HepG2 (cell line): ENCODE results near the gene MYO16. TPM values are rescaled to one million over a fixed set of nuclear protein-coding genes. Genes with fewer than 3 reads are reported as not detected.

Source experiments
- ATAC-seq: fragments of 200-7000 bp; cut with Tn5 transposase; 3 replicates; pipeline ENCODE4 v1.9.1; 2020; ENCODE audit warnings: mild to moderate bottlenecking, moderate library complexity
- BruUV-seq: library from RNA; stranded (reverse); fragments of 400-500 nt; replicated peaks from 2 replicates; lab custom pipeline; 2021; lab: Mats Ljungman, UMichigan
- CTCF ChIA-PET: fragments of 300-600 bp; formaldehyde crosslinking; extraction: SDS; loops from one replicate; lab custom pipeline; 2021; ENCODE audit warnings: low total read pairs, inconsistent platforms, low intra/inter-chr PET ratio; lab: Yijun Ruan, JAX
- POLR2A ChIA-PET: fragments of 350-600 bp; sonication (Branson Sonifier 250); formaldehyde crosslinking; loops from one replicate; lab custom pipeline; 2020; ENCODE audit warnings: antibody characterized with exemption, inconsistent platforms; lab: Yijun Ruan, JAX
- DNase-seq: peaks from one replicate; pipeline ENCODE4 v3.0.0-alpha.2; 2015; ENCODE audit warnings: low spot score
- FAIRE-seq: peaks from 3 replicates; lab custom pipeline; 2011; peaks lifted over from hg19 to GRCh38; lab: Jason Lieb, UNC
- H2AFZ ChIP-seq: one replicate; pipeline ENCODE4 v1.6.1; 2011; ENCODE audit warnings: low read length, inconsistent platforms
- H3K27ac ChIP-seq: fragments of 300-600 bp; 3 replicates; pipeline ENCODE4 v1.8.0; 2011; ENCODE audit warnings: mixed run types, mild to moderate bottlenecking, mixed read lengths, low read length, inconsistent platforms; ENCODE audit not compliant: insufficient read depth; ENCODE audit errors: extremely low read length
- H3K27me3 ChIP-seq, 2 experiments: fragments of 200-600 bp in 1 of 2; 2 replicates in 1 of 2; 3 replicates in 1 of 2; pipeline versions ENCODE4 v1.6.0 to v1.8.0; 2011; ENCODE audit warnings: low read length in 2 of 2, mild to moderate bottlenecking in 2 of 2, moderate library complexity in 2 of 2, inconsistent platforms in 1 of 2; ENCODE audit not compliant: insufficient read depth in 2 of 2, control insufficient read depth in 1 of 2
- H3K36me3 ChIP-seq, 2 experiments: fragments of 200-600 bp in 1 of 2; replicated peaks in 1 of 2; 2 replicates in 1 of 2; 3 replicates in 1 of 2; pipeline versions ENCODE4 v1.5.1 to v1.8.0; 2011; ENCODE audit warnings: low read length in 2 of 2, inconsistent platforms in 1 of 2; ENCODE audit not compliant: insufficient read depth in 2 of 2, control insufficient read depth in 1 of 2
- H3K4me1 ChIP-seq: 2 replicates; pipeline ENCODE4 v1.5.1; 2012; ENCODE audit warnings: low read length, inconsistent platforms; ENCODE audit not compliant: insufficient read depth
- H3K4me2 ChIP-seq: 2 replicates; pipeline ENCODE4 v1.6.0; 2011; ENCODE audit warnings: low read depth, low read length, inconsistent platforms
- H3K4me3 ChIP-seq, 3 experiments: fragments of 200-600 bp in 1 of 3; sonication (generic), shearing (Covaris generic) in 1 of 3; replicated peaks in 1 of 3; 2 replicates each; pipeline ENCODE4 v1.5.1; 2011 to 2016; ENCODE audit warnings: low read length in 3 of 3, inconsistent platforms in 2 of 3, low read depth in 2 of 3, mild to moderate bottlenecking in 2 of 3, control low read depth in 1 of 3, mixed read lengths in 1 of 3; ENCODE audit not compliant: insufficient read depth in 1 of 3
- H3K79me2 ChIP-seq: one replicate; pipeline ENCODE4 v1.6.1; 2011; ENCODE audit warnings: low read length, inconsistent platforms; ENCODE audit not compliant: insufficient read depth
- H3K9ac ChIP-seq: 2 replicates; pipeline ENCODE4 v1.6.0; 2011; ENCODE audit warnings: mild to moderate bottlenecking, low read depth, low read length, inconsistent platforms; ENCODE audit not compliant: insufficient read depth
- H3K9me3 ChIP-seq: 2 replicates; pipeline ENCODE4 v1.5.1; 2012; ENCODE audit warnings: mild to moderate bottlenecking, low read length
- H4K20me1 ChIP-seq: 2 replicates; pipeline ENCODE4 v1.6.0; 2011; ENCODE audit warnings: inconsistent platforms, mild to moderate bottlenecking, low read length, moderate library complexity; ENCODE audit not compliant: insufficient read depth
- CEBPZ ChIP-seq: IDR thresholded peaks from 2 replicates; pipeline ENCODE4 v1.6.1; 2012; ENCODE audit warnings: low read length, improper control_type of control experiment
- HNRNPL ChIP-seq: fragments of 200-400 bp; formaldehyde crosslinking; IDR thresholded peaks from 2 replicates; pipeline ENCODE4 v1.6.1; 2017; ENCODE audit warnings: mild to moderate bottlenecking, low read depth, low read length
- JDP2 ChIP-seq: sonication (generic); formaldehyde crosslinking; IDR thresholded peaks from 2 replicates; pipeline ENCODE4 v1.8.1; 2022; ENCODE audit warnings: missing genetic modification reagents, borderline replicate concordance
- NRL ChIP-seq: sonication (generic); formaldehyde crosslinking; IDR thresholded peaks from 2 replicates; pipeline ENCODE4 v1.5.0; 2020; ENCODE audit warnings: missing genetic modification reagents, mild to moderate bottlenecking, moderate library complexity, borderline replicate concordance
- RARG ChIP-seq: sonication (generic); formaldehyde crosslinking; IDR thresholded peaks from 2 replicates; pipeline ENCODE4 v1.4.0; 2020; ENCODE audit warnings: low read depth, mild to moderate bottlenecking, missing genetic modification reagents
- TCF7 ChIP-seq: sonication (generic); IDR thresholded peaks from 2 replicates; pipeline ENCODE4 v1.6.1; 2016; ENCODE audit warnings: antibody characterized with exemption, low read depth
- THYN1 ChIP-seq: sonication (generic); formaldehyde crosslinking; IDR thresholded peaks from 2 replicates; pipeline ENCODE4 v1.8.1; 2023; ENCODE audit warnings: low read depth, mild to moderate bottlenecking, moderate library complexity, missing genetic modification reagents, borderline replicate concordance
- ZIK1 ChIP-seq: sonication (generic); formaldehyde crosslinking; IDR thresholded peaks from 2 replicates; pipeline ENCODE4 v1.5.0; 2020; ENCODE audit warnings: mild to moderate bottlenecking, low read depth, missing genetic modification reagents, borderline replicate concordance
- ZNF143 ChIP-seq: sonication (generic); formaldehyde crosslinking; IDR thresholded peaks from 2 replicates; pipeline ENCODE4 v1.4.0; 2020; ENCODE audit warnings: missing genetic modification reagents
- ZNF879 ChIP-seq: sonication (generic); formaldehyde crosslinking; IDR thresholded peaks from 2 replicates; pipeline ENCODE4 v1.8.1; 2023; ENCODE audit warnings: missing genetic modification reagents
- ZSCAN29 ChIP-seq: sonication (generic); formaldehyde crosslinking; conservative IDR thresholded peaks from 2 replicates; pipeline ENCODE4 v1.4.0; 2020; ENCODE audit warnings: mild to moderate bottlenecking, missing genetic modification reagents
- WGBS: methylation state at CpG from one replicate; pipeline ENCODE4 v1.1.6; 2017; ENCODE audit warnings: low lambda C conversion rate; 5-methylcytosine and 5-hydroxymethylcytosine counted together
- in situ Hi-C: cut with HindIII; loops from 2 replicates; pipeline ENCODE4 v1.10.0; 2017; ENCODE audit warnings: low pct_unique_long_range_greater_than_20kb; ENCODE audit not compliant: extremely low pct_ligation_motif_present
- intact Hi-C: fragments of 100-400 bp; cut with micrococcal nuclease; formaldehyde crosslinking; loops from one replicate; pipeline ENCODE4 v1.10.0; 2022; ENCODE audit not compliant: unreplicated experiment
- polyA plus RNA-seq, 8 experiments: library from polyadenylated mRNA; depleted of rRNA in 3 of 8; stranded (reverse) in 7 of 8; unstranded in 1 of 8; fragments of >200 nt; fragmentation: Illumina TruSeq in 4 of 8; extraction: Trizol in 4 of 8; gene quantifications; 2 replicates each; pipeline versions ENCODE4 v1.2.1 to v1.2.3, GENCODE V29; 2011 to 2016; ENCODE audit warnings: low read depth in 4 of 8, missing spikeins in 1 of 8, mixed read lengths in 1 of 8; ENCODE audit not compliant: insufficient read depth in 1 of 8
- total RNA-seq, 5 experiments: library from RNA; depleted of rRNA; stranded (reverse); fragments of >200 nt; fragmentation: Illumina TruSeq; extraction: Trizol; gene quantifications; 2 replicates each; pipeline ENCODE4 v1.2.3, GENCODE V29; 2016; ENCODE audit warnings: low read depth in 1 of 5

The MYO16 gene
- total and polyA plus RNA-seq, 2 of the 13 experiments (the other 11 are each of a cell fraction or from before 2014, with no cell fraction given), result not detected

DNA sequence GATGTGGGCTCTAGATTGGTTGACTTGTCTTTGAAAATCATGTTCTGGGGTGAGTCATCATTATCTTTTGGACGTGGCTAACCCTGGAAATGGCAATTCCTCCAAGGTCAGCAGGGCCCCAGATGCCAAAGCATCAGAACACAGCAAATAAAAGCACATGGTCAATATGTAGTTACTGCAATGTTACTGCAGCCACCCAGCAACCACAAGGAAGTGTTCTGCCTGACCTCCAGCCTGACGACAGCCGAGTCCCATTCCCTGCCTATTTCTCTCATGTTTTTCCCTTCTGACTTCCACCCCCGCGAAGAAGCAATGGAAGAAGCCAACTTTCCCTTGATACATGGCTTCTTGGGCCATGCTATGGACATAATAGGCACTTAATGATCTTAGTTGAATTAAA is 579.1 kb downstream of the MYO16 start (continued):
- TF ChIP-seq TCF7, result no peak
- TF ChIP-seq, all 625 proteins: peak for 0

DNA sequence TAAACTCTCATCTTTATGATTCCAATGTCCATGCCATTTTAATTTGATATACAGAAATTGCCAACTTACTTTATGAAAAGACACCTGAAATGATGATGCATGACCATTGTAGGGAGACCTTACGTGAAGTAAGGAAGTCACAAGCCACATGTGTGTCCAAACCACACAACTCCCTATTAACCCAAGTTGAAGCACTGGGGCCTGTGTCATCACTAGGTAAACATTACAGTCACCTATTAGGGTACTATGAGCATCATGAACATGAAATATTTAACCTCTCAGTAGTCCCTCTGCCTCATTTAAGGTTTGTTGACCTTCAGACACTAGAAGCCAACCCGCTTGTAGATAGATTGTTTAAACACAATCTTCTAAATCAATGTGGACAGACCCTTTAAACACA is 580.1 kb downstream of the MYO16 start:
- ChIA-PET POLR2A (no interaction called here), CTCF (no interaction called here)
- in situ Hi-C loops (no loop called here), intact Hi-C loops (no loop called here)
- DNase-seq (no peak), FAIRE-seq (no peak), ATAC-seq (no peak)
- H4K20me1 ChIP-seq, result no peaks in the 10 kb centered on the region
- BruUV-seq, result no TSS peak
- H3K9me3 ChIP-seq, result no peaks in the 10 kb centered on the region; the same call in 1 of the 2 replicates
- no peak overlapping the region for H3K9ac ChIP-seq
- H3K4me1 ChIP-seq, result no peaks in the 10 kb centered on the region
- no peak overlapping the region for H3K27ac ChIP-seq
- no peaks in the 10 kb centered on the region for H3K36me3 ChIP-seq
- no peak for TF ChIP-seq THYN1 (CRISPR knock-in tag)
- TF ChIP-seq HNRNPL, result no peak
- TF ChIP-seq ZNF143 (CRISPR knock-in tag), result no peak
- no peak for TF ChIP-seq ZIK1 (CRISPR knock-in tag)
- TF ChIP-seq RARG, result no peak
- TF ChIP-seq ZSCAN29 (CRISPR knock-in tag), result no peak
- no peak for TF ChIP-seq NRL (CRISPR knock-in tag)
- no peak for TF ChIP-seq CEBPZ
- no peak for TF ChIP-seq ZNF879 (CRISPR knock-in tag)
- no peak for TF ChIP-seq JDP2 (CRISPR knock-in tag)
- no peaks in the 10 kb centered on the region for H3K27me3 ChIP-seq
- H3K4me3 ChIP-seq, result no peak overlapping the region
- no peaks in the 10 kb centered on the region for H3K79me2 ChIP-seq
- H2AFZ ChIP-seq, result no peak overlapping the region
- WGBS, result 34% methylated on average over 2 of the region's 2 CpGs
- no peak overlapping the region for H3K4me2 ChIP-seq
